SK-N-SH treated with all-trans-retinoic acid at 6 μM for 48 hours (cell line): ENCODE measurements around the gene RBFOX1.

ENCODE experiments used
- ATAC-seq: fragments of 200-7000 bp; cut with Tn5 transposase; 3 replicates; pipeline ENCODE4 v1.9.1; 2020; ENCODE audit warnings: mild to moderate bottlenecking, moderate library complexity
- ARNTL ChIP-seq: fragments of 450-650 bp; formaldehyde crosslinking; IDR thresholded peaks from 2 replicates; pipeline ENCODE4 v1.5.0; 2020; ENCODE audit warnings: low read depth, mild to moderate bottlenecking, moderate library complexity, borderline replicate concordance
- CSDC2 ChIP-seq: fragments of 250-450 bp; sonication (Bioruptor Pico); IDR thresholded peaks from 2 replicates; pipeline ENCODE4 v1.5.0; 2020; ENCODE audit warnings: mild to moderate bottlenecking, moderate library complexity
- CSRNP3 ChIP-seq: fragments of 250-450 bp; sonication (Bioruptor Pico); IDR thresholded peaks from 2 replicates; pipeline ENCODE4 v1.5.1; 2021; ENCODE audit warnings: mild to moderate bottlenecking, moderate library complexity
- GLIS3 ChIP-seq: fragments of 250-450 bp; sonication (Bioruptor Pico); IDR thresholded peaks from 2 replicates; pipeline ENCODE4 v1.5.0; 2020; ENCODE audit warnings: mild to moderate bottlenecking, moderate library complexity
- ISL1 ChIP-seq: fragments of 250-450 bp; sonication (Bioruptor Pico); IDR thresholded peaks from 2 replicates; pipeline ENCODE4 v2.1.2; 2022; ENCODE audit warnings: mild to moderate bottlenecking, moderate library complexity
- OSR1 ChIP-seq: fragments of 250-450 bp; sonication (Bioruptor Pico); IDR thresholded peaks from 2 replicates; pipeline ENCODE4 v1.8.0; 2022; ENCODE audit warnings: moderate library complexity, mild to moderate bottlenecking, inconsistent platforms
- PATZ1 ChIP-seq: fragments of 250-450 bp; sonication (Bioruptor Pico); IDR thresholded peaks from 2 replicates; pipeline ENCODE4 v1.8.0; 2020; ENCODE audit warnings: mild to moderate bottlenecking, moderate library complexity, borderline replicate concordance
- POU6F1 ChIP-seq: fragments of 250-450 bp; sonication (Bioruptor Pico); IDR thresholded peaks from 2 replicates; pipeline ENCODE4 v1.8.0; 2021; ENCODE audit warnings: low read depth, mild to moderate bottlenecking, moderate library complexity, borderline replicate concordance
- PPARA ChIP-seq: fragments of 250-450 bp; sonication (Bioruptor Pico); IDR thresholded peaks from 2 replicates; pipeline ENCODE4 v1.5.0; 2020; ENCODE audit warnings: mild to moderate bottlenecking, borderline replicate concordance
- RARB ChIP-seq: fragments of 250-450 bp; sonication (Bioruptor Pico); IDR thresholded peaks from 2 replicates; pipeline ENCODE4 v1.8.0; 2021; ENCODE audit warnings: mild to moderate bottlenecking, moderate library complexity
- SNAI2 ChIP-seq: fragments of 250-450 bp; sonication (Bioruptor Pico); IDR thresholded peaks from 2 replicates; pipeline ENCODE4 v1.5.0; 2020; ENCODE audit warnings: mild to moderate bottlenecking, moderate library complexity
- TCF4 ChIP-seq: fragments of 250-450 bp; sonication (Bioruptor Pico); IDR thresholded peaks from 2 replicates; pipeline ENCODE4 v1.8.0; 2021; ENCODE audit warnings: mild to moderate bottlenecking, moderate library complexity, borderline replicate concordance
- TOX ChIP-seq: fragments of 250-450 bp; sonication (Bioruptor Pico); IDR thresholded peaks from 2 replicates; pipeline ENCODE4 v1.8.0; 2021; ENCODE audit warnings: mild to moderate bottlenecking, moderate library complexity, borderline replicate concordance
- TSHZ2 ChIP-seq: fragments of 250-450 bp; sonication (Bioruptor Pico); IDR thresholded peaks from 2 replicates; pipeline ENCODE4 v1.5.0; 2020; ENCODE audit warnings: mild to moderate bottlenecking, moderate library complexity
- ZFP3 ChIP-seq: fragments of 250-450 bp; sonication (Bioruptor Pico); IDR thresholded peaks from 2 replicates; pipeline ENCODE4 v1.5.0; 2020; ENCODE audit warnings: mild to moderate bottlenecking, moderate library complexity
- ZFP30 ChIP-seq: fragments of 450-650 bp; formaldehyde crosslinking; IDR thresholded peaks from 2 replicates; pipeline ENCODE4 v1.5.0; 2022; ENCODE audit warnings: mild to moderate bottlenecking, moderate library complexity
- ZNF565 ChIP-seq: fragments of 450-650 bp; formaldehyde crosslinking; conservative IDR thresholded peaks from 2 replicates; pipeline ENCODE4 v1.5.0; 2020; ENCODE audit warnings: low read depth, mild to moderate bottlenecking, moderate library complexity
- ZNF8 ChIP-seq: fragments of 450-650 bp; formaldehyde crosslinking; IDR thresholded peaks from 2 replicates; pipeline ENCODE4 v1.5.0; 2020; ENCODE audit warnings: mild to moderate bottlenecking, moderate library complexity

Gene RBFOX1

GRCh38 chr16:7304279-7304678 is 28.4 kb upstream of the RBFOX1 start (continued):
- no peak for TF ChIP-seq POU6F1 (CRISPR knock-in tag)
- no peak for TF ChIP-seq ISL1 (CRISPR knock-in tag)
- no peak for TF ChIP-seq ZFP30 (CRISPR knock-in tag)

GRCh38 chr16:7304958-7305357 is 27.7 kb upstream of the RBFOX1 start:
- no peak for TF ChIP-seq GLIS3 (CRISPR knock-in tag)
- no peak for TF ChIP-seq SNAI2 (CRISPR knock-in tag)
- no peak for TF ChIP-seq ZFP30 (CRISPR knock-in tag)
- no peak for TF ChIP-seq TCF4 (CRISPR knock-in tag)
- TF ChIP-seq RARB = no peak
- no peak for TF ChIP-seq ZNF565 (CRISPR knock-in tag)
- no peak for TF ChIP-seq CSRNP3
- no peak for TF ChIP-seq POU6F1 (CRISPR knock-in tag)
- TF ChIP-seq PPARA (CRISPR knock-in tag) = no peak
- TF ChIP-seq, all 23 proteins: peak for 0
- ATAC-seq = no peak

GRCh38 chr16:7313170-7313569 is 19.5 kb upstream of the RBFOX1 start:
- TF ChIP-seq RARB (no peak), PPARA (CRISPR knock-in tag) (no peak)
- ATAC-seq = no peak

- no peak for TF ChIP-seq CSDC2 (CRISPR knock-in tag)
- TF ChIP-seq RARB = no peak
- TF ChIP-seq PATZ1 (CRISPR knock-in tag) = no peak
- TF ChIP-seq TOX (CRISPR knock-in tag) = no peak
- no peak for TF ChIP-seq OSR1 (CRISPR knock-in tag)
- TF ChIP-seq ZNF8 (CRISPR knock-in tag) = no peak
- no peak for ATAC-seq
Observed at GRCh38 chr16:7314163-7314562, 18.5 kb upstream of the RBFOX1 start.

- no peak for ATAC-seq
- TF ChIP-seq TCF4 (CRISPR knock-in tag) = no peak
- no peak for TF ChIP-seq ZFP30 (CRISPR knock-in tag)
- TF ChIP-seq ARNTL = no peak
- TF ChIP-seq ZFP3 (CRISPR knock-in tag) = no peak
- TF ChIP-seq TOX (CRISPR knock-in tag) = no peak
- TF ChIP-seq, all 23 proteins: peak for 0
Observed at GRCh38 chr16:7315813-7316212, 16.8 kb upstream of the RBFOX1 start.

GRCh38 chr16:7316281-7316888 is 16.3 kb upstream of the RBFOX1 start:
- no peak for ATAC-seq

More at GRCh38 chr16:7316281-7316888, 16.3 kb upstream of the RBFOX1 start:
- TF ChIP-seq TCF4 (CRISPR knock-in tag) (no peak), TSHZ2 (CRISPR knock-in tag) (no peak), TOX (CRISPR knock-in tag) (no peak), ZNF8 (CRISPR knock-in tag) (no peak), CSRNP3 (no peak), PPARA (CRISPR knock-in tag) (no peak), CSDC2 (CRISPR knock-in tag) (no peak)
